ENCODE results near the gene PRMT7.

GRCh38 chr16:68379472-68380347 is 68.9 kb downstream of the PRMT7 start:
- no peak for TF ChIP-seq CTCF (conservative IDR thresholded peaks at IDR 0.05; ENCODE audit: low read depth, low read length)
- no peak for TF ChIP-seq EZH2 (IDR thresholded peaks at IDR 0.05; ENCODE audit: low read length, unreplicated experiment)
